ENCODE results near the gene KIAA1586. TPM values are rescaled to one million over a fixed set of nuclear protein-coding genes. Genes with fewer than 3 reads are reported as not detected.

Gene KIAA1586
- total RNA-seq, 2 experiments from 2014 or later, result 16.0 to 17.7 TPM

DNA sequence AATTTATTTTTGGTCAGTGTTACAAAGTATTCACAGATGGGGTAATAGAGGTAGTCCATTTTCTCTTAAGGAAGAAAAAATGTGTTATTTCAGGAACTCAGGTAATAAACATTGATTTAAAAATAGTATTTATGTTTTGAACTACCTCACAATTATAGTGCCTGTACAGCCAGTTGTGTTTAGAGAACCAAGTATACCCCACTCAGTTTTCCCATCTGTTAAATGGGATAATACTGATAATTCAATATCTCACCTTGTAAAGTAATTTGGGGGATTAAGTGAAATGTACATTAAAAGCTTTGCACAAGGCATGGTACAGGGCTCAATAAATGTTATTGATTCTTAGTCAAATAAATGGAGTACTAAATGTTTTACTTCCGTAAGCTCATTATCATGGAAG is 48.2 kb downstream of the KIAA1586 start:
- CTCF ChIA-PET, result interaction anchor here (0.6 kb wide), 1 partner anchor 16 kb away, joined by 3 read pairs; no protein-coding TSS in a partner anchor
- POLR2A ChIA-PET, result interaction anchor here (0.6 to 0.7 kb wide), 3 partner anchors 39 to 224 kb away, joined by 6 to 12 read pairs (median 7); no protein-coding TSS in a partner anchor

DNA sequence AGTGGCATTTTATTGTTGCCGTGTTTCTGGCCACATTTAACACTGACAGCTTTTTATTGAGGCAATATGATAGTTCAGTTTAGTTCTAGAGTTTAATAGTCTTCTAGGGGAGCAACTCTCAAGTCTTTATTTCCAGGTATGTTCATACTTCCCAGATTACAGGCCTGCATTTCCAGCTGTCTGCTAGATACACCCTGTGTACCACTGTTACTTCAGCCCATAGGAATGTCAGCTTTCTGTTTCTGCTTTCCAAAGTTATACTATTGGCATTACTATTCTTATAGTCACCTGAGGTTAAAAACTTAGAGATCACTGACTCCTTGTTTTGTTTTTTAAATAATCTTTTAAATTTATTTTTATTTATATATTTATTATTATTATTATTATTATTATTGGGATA is 51.1 kb downstream of the KIAA1586 start:
- ChIA-PET POLR2A (no interaction called here), CTCF (no interaction called here)

DNA sequence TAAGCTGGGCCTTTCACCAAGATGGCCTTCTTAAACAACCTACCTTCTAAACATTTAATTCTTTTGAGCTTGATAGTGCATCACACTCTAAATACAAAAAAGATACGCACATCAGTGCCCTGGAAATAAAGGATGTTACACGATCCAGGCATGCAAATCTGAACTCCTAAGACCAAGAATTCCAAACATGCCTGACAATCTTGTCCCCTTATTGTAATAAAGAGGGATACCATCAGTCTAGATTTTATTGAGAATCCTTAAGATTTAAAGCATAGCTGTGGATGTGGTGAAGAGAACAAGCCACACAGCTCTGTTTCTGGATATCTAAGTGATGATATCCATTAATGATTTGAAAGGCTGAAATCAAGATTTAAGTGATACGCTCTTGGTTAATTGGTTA is 56.5 kb downstream of the KIAA1586 start:
- POLR2A ChIA-PET, result no interaction called here
- CTCF ChIA-PET, result no interaction called here

DNA sequence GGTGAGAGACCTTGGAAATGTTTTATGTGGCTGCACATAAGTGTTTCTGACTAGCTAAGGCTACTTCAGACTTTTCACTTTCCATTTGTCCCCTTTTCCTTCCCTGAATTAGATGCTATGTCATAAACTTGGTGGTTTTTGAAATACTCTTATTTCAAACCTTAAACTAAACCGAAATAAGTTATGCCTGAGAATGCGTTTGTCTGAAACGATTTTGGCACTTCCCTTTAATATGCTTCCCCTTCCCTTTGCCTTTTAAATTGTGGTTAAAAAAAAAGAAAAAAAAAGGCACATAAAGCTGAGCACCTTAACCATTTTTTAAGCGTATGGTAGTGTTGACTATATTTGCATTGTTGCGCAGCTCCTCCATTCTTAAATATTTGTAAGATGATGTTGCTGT is 57.8 kb downstream of the KIAA1586 start:
- ChIA-PET POLR2A (no interaction called here), CTCF (no interaction called here)

Other genes with a start within 250 kb of the KIAA1586 start
- not detected for gene BEND6, start 91.6 kb upstream of the KIAA1586 start, total RNA-seq
- gene ZNF451, start 43.5 kb downstream of the KIAA1586 start, total RNA-seq, result 10 to 100 TPM; 48.7 to 50.6 TPM
- gene BAG2, start 125.6 kb downstream of the KIAA1586 start, total RNA-seq, result 10 to 100 TPM; 11.7 to 12.5 TPM
- 1 to 10 TPM; 4.0 to 4.1 TPM for gene RAB23, start 175.6 kb downstream of the KIAA1586 start, total RNA-seq

All from activated CD8-positive, alpha-beta memory T cell treated with anti-CD3 and anti-CD28 coated beads for 36 hours (primary cell).